Activated CD8-positive, alpha-beta memory T cell treated with anti-CD3 and anti-CD28 coated beads, Interleukin-2, amount 50 U/mL, for 1 hour (primary cell): ENCODE results near the gene ETV6.
"Not testable (repeated sequence)": the region's sequence is repeated elsewhere in the genome, so short reads cannot be mapped to it uniquely, and the experiment has no call there.

Source experiments
- DNase-seq: peaks from one replicate; pipeline ENCODE4 v3.0.0-alpha.2; 2020; ENCODE audit errors: extremely low read depth

Gene ETV6

GRCh38 chr12:11668611-11669010 lies 19.1 kb downstream of the ETV6 start:
- DNase-seq = no peak

- DNase-seq = no peak
Observed at GRCh38 chr12:11669348-11669747, 19.9 kb downstream of the ETV6 start.

GRCh38 chr12:11672256-11673191 lies 23.1 kb downstream of the ETV6 start:
- no peak for DNase-seq

GRCh38 chr12:11673666-11674461 lies 24.4 kb downstream of the ETV6 start:
- no peak for DNase-seq

- no peak for DNase-seq
Observed at GRCh38 chr12:11674894-11675390, 25.5 kb downstream of the ETV6 start.

GRCh38 chr12:11676052-11676451 lies 26.6 kb downstream of the ETV6 start:
- no peak for DNase-seq

GRCh38 chr12:11677093-11677492 lies 27.6 kb downstream of the ETV6 start:
- no peak for DNase-seq

- DNase-seq = no peak
Observed at GRCh38 chr12:11677752-11678151, 28.3 kb downstream of the ETV6 start.

GRCh38 chr12:11678781-11679180 lies 29.3 kb downstream of the ETV6 start:
- no peak for DNase-seq

- DNase-seq = no peak
Observed at GRCh38 chr12:11681207-11681606, 31.7 kb downstream of the ETV6 start.

GRCh38 chr12:11681695-11682094 lies 32.2 kb downstream of the ETV6 start:
- DNase-seq = not testable (repeated sequence)

- DNase-seq = no peak
Observed at GRCh38 chr12:11684393-11684792, 34.9 kb downstream of the ETV6 start.

GRCh38 chr12:11684811-11685210 lies 35.3 kb downstream of the ETV6 start:
- no peak for DNase-seq

GRCh38 chr12:11685316-11685715 lies 35.8 kb downstream of the ETV6 start:
- DNase-seq = no peak

- DNase-seq = no peak
Observed at GRCh38 chr12:11685716-11686115, 36.2 kb downstream of the ETV6 start.

- no peak for DNase-seq
Observed at GRCh38 chr12:11686120-11686519, 36.6 kb downstream of the ETV6 start.

GRCh38 chr12:11687528-11687927 lies 38.1 kb downstream of the ETV6 start:
- no peak for DNase-seq

- DNase-seq = no peak
Observed at GRCh38 chr12:11688379-11688778, 38.9 kb downstream of the ETV6 start.

- DNase-seq = no peak
Observed at GRCh38 chr12:11688831-11689230, 39.4 kb downstream of the ETV6 start.

GRCh38 chr12:11689591-11690186 lies 40.2 kb downstream of the ETV6 start:
- no peak for DNase-seq

- DNase-seq = no peak
Observed at GRCh38 chr12:11693067-11693466, 43.6 kb downstream of the ETV6 start.

- DNase-seq = no peak
Observed at GRCh38 chr12:11693601-11694000, 44.1 kb downstream of the ETV6 start.
